ENCODE results near the gene CAMK1D. TPM values are rescaled to one million over a fixed set of nuclear protein-coding genes. Genes with fewer than 3 reads are reported as not detected.

CAMK1D gene
- polyA plus RNA-seq, 1 donor (not counting 4 experiments of a cell fraction or from before 2014, with no cell fraction given) = 0.76 TPM

DNA sequence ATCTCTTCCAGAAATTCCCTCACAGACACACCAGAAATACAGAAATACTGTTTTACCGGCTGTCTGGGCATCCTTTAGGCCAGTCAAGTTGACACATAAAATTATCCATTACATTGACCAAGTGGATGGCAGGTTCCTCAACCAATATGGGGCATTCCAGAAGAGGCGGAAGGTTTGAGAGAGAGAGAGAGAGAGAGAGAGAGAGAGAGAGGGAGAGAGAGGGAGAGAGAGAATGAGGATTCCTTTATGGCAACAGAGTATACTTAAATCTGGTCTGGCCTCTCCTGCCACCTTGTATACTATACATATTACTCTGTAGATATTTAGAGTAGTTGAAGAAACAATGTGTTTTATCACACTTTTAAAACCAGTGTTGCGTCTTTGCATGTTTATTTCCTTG is 214.1 kb downstream of the CAMK1D start:
- no peak for FAIRE-seq
- no peak for TF ChIP-seq EZH2 (IDR thresholded peaks at IDR 0.05; ENCODE audit: low read length)
- TF ChIP-seq CTCF (optimal IDR thresholded peaks at IDR 0.05 in 1 of 3, IDR thresholded peaks at IDR 0.05 in 1 of 3, conservative IDR thresholded peaks at IDR 0.05 in 1 of 3; ENCODE audit: extremely low read depth in 1 of 3, insufficient read depth in 2 of 3, low read length in 3 of 3) = no peak
- dilution Hi-C loops (cut with MboI; ENCODE audit: extremely low pct_ligation_motif_present, low sequenced_read_pairs) = no loop called here

GRCh38 chr10:12564173-12564572 is 214.8 kb downstream of the CAMK1D start:
- Histone ChIP-seq H3K9me3 (ENCODE audit: control insufficient read depth, low read depth, low read length) (no peaks in the 10 kb centered on the region), H3K4me3 (ENCODE audit: control insufficient read depth in 2 of 3, extremely low read depth in 1 of 3, insufficient read depth in 2 of 3, low read depth in 1 of 3, low read length in 3 of 3) (no peak overlapping the region), H3K4me2 (ENCODE audit: control insufficient read depth, extremely low read depth, insufficient read depth, low read depth, low read length) (no peak overlapping the region), H2AFZ (ENCODE audit: control insufficient read depth, low read length) (no peak overlapping the region), H4K20me1 (ENCODE audit: control insufficient read depth, extremely low read depth, insufficient read depth, low read length) (no peaks in the 10 kb centered on the region), H3K27me3 (ENCODE audit: control insufficient read depth, extremely low read depth, insufficient read depth, low read length) (peaks cover 5% of the 10 kb centered on the region), H3K27ac (ENCODE audit: control insufficient read depth, insufficient read depth, low read length) (no peak overlapping the region), H3K79me2 (ENCODE audit: control insufficient read depth, insufficient read depth, low read length) (no peaks in the 10 kb centered on the region), H3K9me1 (ENCODE audit: control insufficient read depth, extremely low read depth, insufficient read depth, low read length) (no peaks in the 10 kb centered on the region), H3K4me1 (ENCODE audit: control insufficient read depth, extremely low read depth, insufficient read depth, low read length) (peaks cover 3% of the 10 kb centered on the region), H3K9ac (ENCODE audit: control insufficient read depth, extremely low read depth, insufficient read depth, low read length) (no peak overlapping the region), H3K36me3 (ENCODE audit: control insufficient read depth in 2 of 2, extremely low read depth in 1 of 2, insufficient read depth in 2 of 2, low read length in 2 of 2) (no peaks in the 10 kb centered on the region)
- no peak for TF ChIP-seq EZH2 (IDR thresholded peaks at IDR 0.05; ENCODE audit: low read length)
- dilution Hi-C loops (cut with MboI; ENCODE audit: extremely low pct_ligation_motif_present, low sequenced_read_pairs) = no loop called here
- no peak for DNase-seq (ENCODE audit: low read depth, low spot score)
- no peak for FAIRE-seq

More for the DNA sequence above, 214.1 kb downstream of the CAMK1D start:
- Histone ChIP-seq H3K36me3 (ENCODE audit: control insufficient read depth in 2 of 2, extremely low read depth in 1 of 2, insufficient read depth in 2 of 2, low read length in 2 of 2) (no peaks in the 10 kb centered on the region), H3K27me3 (ENCODE audit: control insufficient read depth, extremely low read depth, insufficient read depth, low read length) (peaks cover 5% of the 10 kb centered on the region), H3K4me2 (ENCODE audit: control insufficient read depth, extremely low read depth, insufficient read depth, low read depth, low read length) (no peak overlapping the region), H3K9ac (ENCODE audit: control insufficient read depth, extremely low read depth, insufficient read depth, low read length) (no peak overlapping the region), H3K79me2 (ENCODE audit: control insufficient read depth, insufficient read depth, low read length) (no peaks in the 10 kb centered on the region), H3K27ac (ENCODE audit: control insufficient read depth, insufficient read depth, low read length) (no peak overlapping the region), H4K20me1 (ENCODE audit: control insufficient read depth, extremely low read depth, insufficient read depth, low read length) (no peaks in the 10 kb centered on the region), H3K9me3 (ENCODE audit: control insufficient read depth, low read depth, low read length) (no peaks in the 10 kb centered on the region), H3K4me3 (ENCODE audit: control insufficient read depth in 2 of 3, extremely low read depth in 1 of 3, insufficient read depth in 2 of 3, low read depth in 1 of 3, low read length in 3 of 3) (no peak overlapping the region), H2AFZ (ENCODE audit: control insufficient read depth, low read length) (no peak overlapping the region), H3K9me1 (ENCODE audit: control insufficient read depth, extremely low read depth, insufficient read depth, low read length) (no peaks in the 10 kb centered on the region), H3K4me1 (ENCODE audit: control insufficient read depth, extremely low read depth, insufficient read depth, low read length) (peaks cover 3% of the 10 kb centered on the region)
- no peak for DNase-seq (ENCODE audit: low read depth, low spot score)

Data from keratinocyte (primary cell).